K562 (cell line): ENCODE results near the gene TMEM120A. TPM values are rescaled to one million over a fixed set of nuclear protein-coding genes. Genes with fewer than 3 reads are reported as not detected.
A peak's percentile ranks its signal among the peaks of the same experiment; 100 is the strongest.

Experiments
- ATAC-seq: fragments of 200-7000 bp; cut with Tn5 transposase; 3 replicates; pipeline ENCODE4 v1.9.1; 2020; ENCODE audit warnings: moderate library complexity
- BruUV-seq: library from RNA; stranded (reverse); fragments of 400-500 nt; replicated peaks from 2 replicates; lab custom pipeline; 2021; lab: Mats Ljungman, UMichigan
- CTCF ChIA-PET: fragments of 300-600 bp; formaldehyde crosslinking; extraction: SDS; loops from one replicate; lab custom pipeline; 2021; ENCODE audit warnings: low intra/inter-chr PET ratio; lab: Yijun Ruan, JAX
- POLR2A ChIA-PET: fragments of 300-600, 350-650 bp; sonication (Branson Sonifier 250); formaldehyde crosslinking; extraction: SDS; loops from one replicate; lab custom pipeline; 2021; ENCODE audit warnings: antibody characterized with exemption, inconsistent platforms; lab: Yijun Ruan, JAX
- DNase-seq, 4 experiments: peaks; one replicate each; pipeline versions ENCODE4 v3.0.0 to v3.0.0-alpha.2; 2011 to 2018; ENCODE audit warnings: low spot score in 3 of 4, mixed read lengths in 3 of 4; ENCODE audit errors: extremely low read depth in 1 of 4
- FAIRE-seq: peaks from 2 replicates; lab custom pipeline; 2011; peaks lifted over from hg19 to GRCh38; lab: Jason Lieb, UNC
- H2AFZ ChIP-seq: 2 replicates; pipeline ENCODE4 v1.6.0; 2011; ENCODE audit warnings: low read depth, low read length, control low read depth, inconsistent platforms
- H3K27ac ChIP-seq: fragments of 200-600 bp; 3 replicates; pipeline ENCODE4 v1.8.0; 2011; ENCODE audit warnings: low read depth, mild to moderate bottlenecking, control low read depth, inconsistent platforms, low read length, moderate library complexity, mixed read lengths; ENCODE audit errors: extremely low read depth
- H3K27me3 ChIP-seq, 2 experiments: fragments of 300-600 bp in 1 of 2; 2 replicates in 1 of 2; 3 replicates in 1 of 2; pipeline versions ENCODE4 v1.6.0 to v1.8.0; 2011; ENCODE audit warnings: inconsistent platforms in 2 of 2, low read length in 2 of 2, mild to moderate bottlenecking in 1 of 2, mixed read lengths in 1 of 2, moderate library complexity in 1 of 2; ENCODE audit not compliant: control insufficient read depth in 2 of 2, insufficient read depth in 2 of 2
- H3K36me3 ChIP-seq: fragments of 300-600 bp; 3 replicates; pipeline ENCODE4 v1.8.0; 2011; ENCODE audit warnings: mild to moderate bottlenecking, low read length, inconsistent platforms; ENCODE audit not compliant: control insufficient read depth, insufficient read depth
- H3K4me1 ChIP-seq, 2 experiments: fragments of 200-600 bp in 1 of 2; replicated peaks in 1 of 2; 2 replicates in 1 of 2; 3 replicates in 1 of 2; pipeline versions ENCODE4 v1.5.1 to v1.8.0; 2011; ENCODE audit warnings: inconsistent platforms in 2 of 2, low read length in 2 of 2, mild to moderate bottlenecking in 1 of 2, mixed read lengths in 1 of 2, moderate library complexity in 1 of 2; ENCODE audit not compliant: control insufficient read depth in 2 of 2, insufficient read depth in 2 of 2
- H3K4me2 ChIP-seq: 2 replicates; pipeline ENCODE4 v1.6.1; 2011; ENCODE audit warnings: low read length, control low read depth, inconsistent platforms, mixed read lengths; ENCODE audit not compliant: insufficient read depth
- H3K4me3 ChIP-seq: fragments of 200-600 bp; sonication (generic), shearing (Covaris generic); 2 replicates; pipeline ENCODE4 v1.5.1; 2016; ENCODE audit warnings: control low read depth, inconsistent platforms
- H3K79me2 ChIP-seq: fragments of 200-600 bp; 3 replicates; pipeline ENCODE4 v1.8.0; 2011; ENCODE audit warnings: low read length, inconsistent platforms; ENCODE audit not compliant: control insufficient read depth, insufficient read depth
- H3K9ac ChIP-seq, 2 experiments: 2 replicates each; pipeline versions ENCODE4 v1.6.0 to v1.6.1; 2011; ENCODE audit warnings: low read depth in 2 of 2, low read length in 2 of 2, control low read depth in 1 of 2, inconsistent platforms in 1 of 2, mild to moderate bottlenecking in 1 of 2, mixed read lengths in 1 of 2; ENCODE audit not compliant: insufficient read depth in 1 of 2
- H3K9me1 ChIP-seq: one replicate; pipeline ENCODE4 v1.6.0; 2011; ENCODE audit warnings: inconsistent platforms, mild to moderate bottlenecking, low read length, moderate library complexity; ENCODE audit not compliant: control insufficient read depth, insufficient read depth
- H3K9me3 ChIP-seq: replicated peaks from 2 replicates; pipeline ENCODE4 v1.5.1; 2011; ENCODE audit warnings: low read depth, low read length, inconsistent platforms; ENCODE audit not compliant: control insufficient read depth, insufficient read depth
- H4K20me1 ChIP-seq: replicated peaks from 2 replicates; pipeline ENCODE4 v1.6.1; 2011; ENCODE audit warnings: low read length, inconsistent platforms, mixed read lengths; ENCODE audit not compliant: control insufficient read depth, insufficient read depth
- CBX2 ChIP-seq: fragments of 200-600 bp; sonication (generic); IDR thresholded peaks from one replicate; pipeline ENCODE4 v1.6.1; 2012; ENCODE audit warnings: mild to moderate bottlenecking, low read length, inconsistent platforms; ENCODE audit not compliant: insufficient read depth, poor library complexity, severe bottlenecking
- CEBPG ChIP-seq, 3 experiments: fragments of 200-800 bp in 1 of 3; sonication (Bioruptor generic) in 1 of 3; sonication (generic) in 1 of 3; formaldehyde crosslinking in 1 of 3; IDR thresholded peaks in 2 of 3; conservative IDR thresholded peaks in 1 of 3; 2 replicates each; pipeline versions ENCODE4 v1.6.1 to v1.8.0; 2016 to 2022; ENCODE audit warnings: missing compliant biosample characterization in 2 of 3, missing genetic modification characterization in 2 of 3, mild to moderate bottlenecking in 1 of 3, missing genetic modification reagents in 1 of 3
- MYC ChIP-seq, 2 experiments: fragments of 250-450 bp in 1 of 2; sonication (Bioruptor Pico) in 1 of 2; IDR thresholded peaks; 2 replicates each; pipeline versions ENCODE4 v1.5.1 to v1.6.1; 2012 to 2021; ENCODE audit warnings: low read depth in 2 of 2, borderline replicate concordance in 1 of 2, improper control_type of control experiment in 1 of 2, low read length in 1 of 2, mild to moderate bottlenecking in 1 of 2, moderate library complexity in 1 of 2
- NELFE ChIP-seq: IDR thresholded peaks from 2 replicates; pipeline ENCODE4 v1.6.1; 2011; ENCODE audit warnings: mild to moderate bottlenecking; ENCODE audit not compliant: insufficient read depth, insufficient read length
- NR2C2 ChIP-seq, 2 experiments: fragments of 200-800 bp in 1 of 2; sonication (Bioruptor generic) in 1 of 2; sonication (generic) in 1 of 2; formaldehyde crosslinking in 1 of 2; IDR thresholded peaks; 2 replicates each; pipeline versions ENCODE4 v1.6.1 to v1.8.0; 2016 to 2022; ENCODE audit warnings: mild to moderate bottlenecking in 1 of 2, missing compliant biosample characterization in 1 of 2, missing genetic modification characterization in 1 of 2, missing genetic modification reagents in 1 of 2
- POLR2G ChIP-seq: fragments of 200-400 bp; formaldehyde crosslinking; IDR thresholded peaks from 2 replicates; pipeline ENCODE4 v1.6.1; 2017; ENCODE audit warnings: low read depth, mild to moderate bottlenecking, antibody characterized with exemption, low read length, moderate library complexity
- PRMT5 ChIP-seq: sonication (generic); formaldehyde crosslinking; IDR thresholded peaks from 2 replicates; pipeline ENCODE4 v1.5.0; 2020; ENCODE audit warnings: missing genetic modification reagents
- TAF9B ChIP-seq: fragments of 450-650 bp; IDR thresholded peaks from 2 replicates; pipeline ENCODE4 v1.6.1; 2018; ENCODE audit warnings: mild to moderate bottlenecking; ENCODE audit not compliant: partially characterized antibody
- ZBTB8A ChIP-seq: fragments of 450-650 bp; IDR thresholded peaks from 2 replicates; pipeline ENCODE4 v1.6.1; 2018; ENCODE audit warnings: mild to moderate bottlenecking, moderate library complexity; ENCODE audit not compliant: partially characterized antibody
- ZNF12 ChIP-seq: sonication (generic); formaldehyde crosslinking; IDR thresholded peaks from 2 replicates; pipeline ENCODE4 v1.4.0; 2020; ENCODE audit warnings: mild to moderate bottlenecking, missing genetic modification reagents
- ZNF175 ChIP-seq: fragments of 200-800 bp; sonication (Bioruptor generic); IDR thresholded peaks from 2 replicates; pipeline ENCODE4 v1.6.1; 2016; ENCODE audit warnings: low read depth, mild to moderate bottlenecking, missing genetic modification characterization, missing compliant biosample characterization
- ZNF830 ChIP-seq: fragments of 250-450 bp; sonication (Bioruptor Pico); IDR thresholded peaks from 2 replicates; pipeline ENCODE4 v1.5.0; 2021; ENCODE audit warnings: mild to moderate bottlenecking
- WGBS: fragments of 100-300 bp; shearing (Covaris generic); methylation state at CpG from one replicate; pipeline ENCODE4 v1.1.6; 2016; ENCODE audit warnings: low coverage, mixed read lengths; ENCODE audit not compliant: insufficient coverage; ENCODE audit errors: missing lambda C conversion rate; 5-methylcytosine and 5-hydroxymethylcytosine counted together
- in situ Hi-C: fragments of 300-500 bp; cut with MboI; formaldehyde crosslinking; loops from 4 replicates; pipeline ENCODE4 v1.15.0; 2018; ENCODE audit warnings: inconsistent platforms, mixed read lengths
- intact Hi-C: fragments of 100-400 bp; cut with micrococcal nuclease; formaldehyde crosslinking; loops from 2 replicates; pipeline ENCODE4 v1.14.2; 2022
- polyA plus RNA-seq, 8 experiments: library from polyadenylated mRNA; depleted of rRNA in 4 of 8; stranded (reverse) in 5 of 8; unstranded in 3 of 8; fragments of >200 nt; fragmentation: Nextera tagmentation in 2 of 8; fragmentation: Illumina TruSeq in 1 of 8; extraction: Ambion mirVana in 2 of 8; extraction: Trizol in 1 of 8; gene quantifications; 2 replicates each; pipeline versions ENCODE4 v1.2.1 to v1.2.3, GENCODE V29; 2011 to 2014; ENCODE audit warnings: inconsistent platforms in 1 of 8, missing spikeins in 1 of 8
- total RNA-seq, 7 experiments: library from RNA; depleted of rRNA in 6 of 7; stranded (reverse); fragments of >200 nt in 6 of 7; fragmentation: Illumina TruSeq in 2 of 7; extraction: Trizol in 2 of 7; gene quantifications; 2 replicates each; pipeline versions ENCODE4 v1.2.1 to v1.2.3, GENCODE V29; 2011 to 2021; ENCODE audit warnings: low replicate concordance in 1 of 7

TMEM120A gene
- total and polyA plus RNA-seq, 9 of the 15 experiments (the other 6 are each of a cell fraction or from before 2014, with no cell fraction given): 2.3 to 90.2 (median 22.9) TPM

GRCh38 chr7:75979759-75980429 is 14.5 kb downstream of the TMEM120A start:
- H3K4me3 ChIP-seq: no peak overlapping the region
- DNase-seq: no peak
- H3K9ac ChIP-seq: peak overlapping the region in 1 of 2 experiments; percentile 35; a peak in 2 of 4 replicates
- BruUV-seq: no TSS peak
- H3K9me3 ChIP-seq: no peaks in the 10 kb centered on the region
- intact Hi-C loops: no loop called here
- H3K9me1 ChIP-seq: no peaks in the 10 kb centered on the region
- H3K36me3 ChIP-seq: peaks cover 60% of the 10 kb centered on the region; the same call in 2 of the 3 replicates
- TF ChIP-seq ZNF830 (CRISPR knock-in tag): no peak
- TF ChIP-seq POLR2G: peak; percentile 46; the same call in 1 of the 2 replicates
- TF ChIP-seq, all 486 proteins: peak for 1
- Histone ChIP-seq H2AFZ (no peak overlapping the region), H3K27ac (no peak overlapping the region), H4K20me1 (0 out of 2 replicates have a peak, but pooled peaks cover 3% of the 10 kb centered on the region), H3K27me3 (no peaks in the 10 kb centered on the region), H3K79me2 (no peaks in the 10 kb centered on the region), H3K4me1 (peaks cover 0 to 36% of the 10 kb centered on the region in 2 experiments; a peak in 2 of 5 replicates), H3K4me2 (no peak overlapping the region)
- WGBS: 88% methylated on average over 22 of the region's 22 CpGs
- POLR2A ChIA-PET: no interaction called here
- in situ Hi-C loops: no loop called here
- FAIRE-seq (no peak), ATAC-seq (no peak)
- CTCF ChIA-PET: no interaction called here

GRCh38 chr7:75977743-75978142 is 16.7 kb downstream of the TMEM120A start:
- Histone ChIP-seq H3K4me1 (peaks cover 0 to 20% of the 10 kb centered on the region in 2 experiments; a peak in 2 of 5 replicates), H4K20me1 (no peaks in the 10 kb centered on the region), H3K9ac (no peak overlapping the region), H3K4me2 (no peak overlapping the region), H3K27me3 (no peaks in the 10 kb centered on the region), H3K9me1 (no peaks in the 10 kb centered on the region), H3K9me3 (no peaks in the 10 kb centered on the region), H3K27ac (no peak overlapping the region), H3K4me3 (no peak overlapping the region), H3K36me3 (peaks cover 53% of the 10 kb centered on the region; the same call in 1 of the 3 replicates), H3K79me2 (no peaks in the 10 kb centered on the region), H2AFZ (no peak overlapping the region)
- CTCF ChIA-PET: no interaction called here
- POLR2A ChIA-PET: interaction anchor here (1.2 kb wide), 1 partner anchor 12 kb away, joined by 3 read pairs; no protein-coding TSS in a partner anchor
- ATAC-seq: no peak
- in situ Hi-C loops: no loop called here
- no peak for FAIRE-seq
- intact Hi-C loops: no loop called here
- WGBS: 83% methylated on average over 8 of the region's 8 CpGs
- no peak for DNase-seq
- no TSS peak for BruUV-seq
- no peak for TF ChIP-seq TAF9B
- no peak for TF ChIP-seq MYC (IDR thresholded peaks at IDR 0.05; ENCODE audit: low read depth, low read length)
- no peak for TF ChIP-seq MYC (CRISPR knock-in tag; IDR thresholded peaks at IDR 0.05; ENCODE audit: borderline replicate concordance, low read depth)
- no peak for TF ChIP-seq CBX2
- TF ChIP-seq ZNF175 (CRISPR knock-in tag): no peak
- no peak for TF ChIP-seq NELFE
- no peak for TF ChIP-seq NR2C2 (CRISPR knock-in tag; IDR thresholded peaks at IDR 0.05)
- no peak for TF ChIP-seq NR2C2 (tag; IDR thresholded peaks at IDR 0.05)
- no peak for TF ChIP-seq ZBTB8A
- TF ChIP-seq PRMT5 (CRISPR knock-in tag): no peak
- no peak for TF ChIP-seq ZNF12 (CRISPR knock-in tag)
- no peak for TF ChIP-seq CEBPG (CRISPR knock-in tag; IDR thresholded peaks at IDR 0.05)
- no peak for TF ChIP-seq CEBPG (tag; conservative IDR thresholded peaks at IDR 0.05 in 1 of 2, IDR thresholded peaks at IDR 0.05 in 1 of 2)
